NCI-H1436 (cell line): ENCODE results near the gene SMOC2.

Experiments used
- DNase-seq: peaks from one replicate; lab custom pipeline; 2025; lab: John Stamatoyannopoulos, UW

SMOC2 gene

DNA sequence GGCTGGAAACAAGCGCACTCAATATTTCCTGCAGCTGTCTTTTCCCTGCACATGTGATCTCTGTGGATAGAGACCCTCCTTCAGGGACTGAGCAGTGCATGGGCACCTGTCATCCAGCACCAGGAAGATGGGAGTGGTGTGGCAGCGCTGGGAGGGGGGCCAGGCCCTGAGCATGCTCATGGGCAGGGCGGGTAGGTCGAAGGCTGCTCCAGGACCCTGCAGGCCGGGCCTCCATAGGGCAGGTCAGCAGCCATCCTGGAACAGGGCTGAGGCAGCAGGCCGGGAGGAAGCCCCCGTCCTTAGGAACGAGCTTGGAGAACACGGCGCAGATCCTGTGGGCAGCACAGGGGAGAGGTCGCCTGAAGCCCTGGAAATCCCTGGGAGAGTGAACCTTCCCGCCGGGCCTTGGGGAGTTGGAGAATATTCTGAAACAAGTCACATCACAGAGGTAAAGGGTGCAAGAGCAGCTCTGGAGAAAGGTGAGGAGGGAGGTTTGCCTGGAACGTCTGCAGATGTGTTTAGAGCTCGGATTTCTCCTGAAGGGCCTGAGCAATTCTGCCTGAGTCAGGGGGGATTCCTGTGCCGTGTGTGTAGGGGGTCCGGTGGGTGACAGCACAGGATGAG lies 133.2 kb downstream of the SMOC2 start:
- no peak for DNase-seq

DNA sequence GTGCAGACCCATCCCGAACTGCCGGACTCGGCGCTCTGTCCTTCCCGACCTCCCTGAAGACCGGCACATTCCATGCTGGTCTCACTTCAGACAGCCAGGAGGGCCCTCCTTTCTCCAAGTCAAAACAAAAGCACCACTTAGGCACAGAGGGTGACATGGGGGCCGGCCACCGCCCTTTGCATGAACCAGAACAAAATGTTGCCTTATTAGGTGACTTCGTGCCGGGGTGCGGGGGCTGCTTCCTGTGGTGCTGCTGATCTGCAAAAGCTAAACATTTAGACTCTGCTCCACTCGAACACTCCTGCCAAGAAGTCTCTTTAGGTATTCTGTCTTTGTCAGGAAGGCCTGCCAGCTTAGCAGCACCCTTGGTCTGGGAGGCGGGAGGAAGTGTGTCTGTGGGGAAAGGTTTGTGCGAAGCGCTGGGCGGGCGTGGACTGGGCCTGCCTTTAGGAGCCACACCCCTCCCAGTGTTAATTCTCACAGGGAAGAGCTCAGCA lies 133.8 kb downstream of the SMOC2 start:
- DNase-seq = no peak

DNA sequence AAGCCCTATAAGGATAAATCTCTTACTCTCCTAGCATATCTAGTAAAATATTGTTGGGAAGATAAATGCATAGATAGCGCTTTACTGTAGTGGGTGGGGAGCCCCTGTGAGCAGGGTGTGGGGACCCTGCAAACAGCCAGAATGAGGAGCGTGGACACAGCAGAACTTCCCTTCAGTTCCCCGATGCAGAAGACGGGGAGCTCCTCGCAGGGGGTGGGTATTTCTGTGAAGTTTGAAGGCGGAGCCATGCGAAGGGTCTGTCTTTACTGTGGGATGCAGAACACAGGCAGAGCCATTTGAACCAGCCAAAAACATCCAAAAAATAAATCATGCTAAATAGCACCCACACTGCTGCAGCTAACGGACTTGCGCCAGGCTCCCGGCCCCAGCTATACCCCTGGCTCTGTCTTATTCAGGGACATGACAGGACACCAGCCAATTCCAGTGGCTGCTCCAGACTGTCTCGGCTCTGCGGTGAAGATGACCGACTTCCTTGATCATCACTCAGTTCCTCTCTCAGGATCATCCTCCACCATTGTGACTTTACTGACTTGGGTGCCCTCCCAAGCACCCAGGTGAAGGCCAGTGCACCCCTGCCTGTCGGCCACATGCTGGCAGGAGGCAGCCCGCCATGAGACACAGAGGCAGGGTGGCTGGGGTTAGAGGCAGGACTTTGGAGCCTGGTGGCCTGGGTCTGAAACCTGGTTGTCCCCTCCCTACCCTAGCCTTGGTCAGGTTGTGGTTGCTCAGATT lies 134.5 kb downstream of the SMOC2 start:
- no peak for DNase-seq

DNA sequence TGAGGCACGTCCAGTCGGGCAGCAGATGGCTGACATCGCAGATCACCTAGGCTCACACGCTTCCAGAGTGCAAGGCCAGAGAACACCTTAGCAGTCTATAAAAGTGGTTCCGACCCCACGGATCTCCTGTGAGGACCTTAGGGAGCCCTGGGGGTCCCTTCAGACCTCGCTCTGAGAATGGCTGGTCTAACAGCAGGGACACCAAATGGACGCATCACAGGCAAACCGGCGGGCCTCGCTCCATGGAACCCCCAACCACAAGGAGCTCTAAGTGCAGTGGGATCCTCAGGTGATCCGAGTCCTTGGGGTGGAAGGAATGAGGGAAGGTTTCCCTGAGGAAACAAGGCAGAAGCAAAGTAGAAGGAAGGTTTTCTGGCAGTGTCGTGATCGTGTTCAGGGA lies 135.4 kb downstream of the SMOC2 start:
- no peak for DNase-seq

DNA sequence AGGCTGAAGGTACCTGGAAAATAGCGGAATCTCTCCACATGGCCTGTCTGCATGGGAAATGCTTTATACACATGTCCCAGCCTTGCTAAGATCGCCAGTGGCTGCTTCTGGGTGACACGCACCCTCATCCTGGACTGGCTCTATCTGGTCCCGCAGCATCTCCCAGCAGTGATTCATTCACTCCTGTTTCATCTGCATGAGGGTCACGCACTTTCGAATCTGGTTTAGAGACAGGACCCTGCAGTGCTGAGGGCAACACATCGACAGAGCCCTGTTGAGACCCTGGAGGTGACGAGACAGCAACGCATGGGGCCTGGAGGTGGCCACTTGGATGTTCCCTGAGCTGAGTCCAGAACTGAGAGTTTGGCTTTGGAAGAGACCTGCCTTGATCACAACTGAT lies 136.5 kb downstream of the SMOC2 start:
- no peak for DNase-seq

DNA sequence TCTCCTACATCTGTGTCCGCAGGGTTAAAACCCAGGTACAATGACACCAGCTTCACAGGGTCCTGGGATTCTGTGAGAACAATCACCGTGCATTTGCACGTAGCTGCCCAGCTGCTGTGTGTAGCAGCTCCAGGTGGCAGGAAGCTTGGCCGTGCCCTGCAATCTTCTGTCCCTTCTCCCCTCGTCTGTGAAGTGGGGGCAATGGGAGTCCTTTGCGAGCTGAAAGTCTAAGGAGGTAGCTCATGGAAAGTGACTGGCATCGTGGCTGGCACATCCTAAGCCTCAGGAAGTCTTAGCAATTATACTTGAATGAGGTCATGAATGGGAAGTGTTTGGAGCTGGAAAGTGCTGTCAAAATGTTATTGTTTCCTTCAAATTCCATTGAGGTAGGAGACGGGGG lies 137.1 kb downstream of the SMOC2 start:
- no peak for DNase-seq

DNA sequence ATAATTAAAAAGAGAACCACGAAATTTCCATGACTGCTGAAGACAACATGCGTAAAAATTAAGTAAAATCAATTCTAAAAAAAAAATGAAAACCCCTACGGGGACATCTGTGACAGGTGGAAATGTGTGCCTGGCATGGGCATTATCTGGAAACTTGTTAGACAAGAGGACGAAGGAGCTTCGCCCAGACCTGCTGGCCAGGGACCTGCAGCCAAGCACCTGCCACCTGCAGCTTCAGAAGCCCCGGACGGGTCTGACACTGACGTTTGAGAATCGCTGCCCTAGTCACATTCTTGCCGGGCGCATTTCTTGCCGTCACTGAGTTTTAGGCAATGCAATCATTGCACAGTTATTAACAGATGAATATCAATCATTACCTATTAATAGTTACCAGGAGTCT lies 140.3 kb downstream of the SMOC2 start:
- no peak for DNase-seq

DNA sequence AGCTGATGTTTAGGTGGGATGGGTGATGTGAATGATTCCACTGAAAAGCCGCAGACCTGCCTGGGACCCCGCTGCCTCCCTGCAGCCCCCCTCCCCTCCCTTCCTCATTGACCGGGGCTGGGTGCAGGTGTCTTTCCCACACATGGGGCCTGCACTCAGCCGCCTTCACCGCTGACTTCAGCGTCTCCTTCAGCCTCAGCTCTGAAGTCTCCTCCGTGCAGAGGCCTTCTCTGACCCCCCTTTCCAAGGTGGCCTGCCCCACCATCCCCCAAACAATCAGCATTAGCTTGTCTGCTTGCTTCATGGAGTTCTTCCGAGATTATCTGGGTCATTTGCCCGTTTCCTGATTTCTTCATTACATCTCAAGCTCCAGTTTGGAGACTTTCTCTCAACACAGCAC lies 140.7 kb downstream of the SMOC2 start:
- DNase-seq = no peak

DNA sequence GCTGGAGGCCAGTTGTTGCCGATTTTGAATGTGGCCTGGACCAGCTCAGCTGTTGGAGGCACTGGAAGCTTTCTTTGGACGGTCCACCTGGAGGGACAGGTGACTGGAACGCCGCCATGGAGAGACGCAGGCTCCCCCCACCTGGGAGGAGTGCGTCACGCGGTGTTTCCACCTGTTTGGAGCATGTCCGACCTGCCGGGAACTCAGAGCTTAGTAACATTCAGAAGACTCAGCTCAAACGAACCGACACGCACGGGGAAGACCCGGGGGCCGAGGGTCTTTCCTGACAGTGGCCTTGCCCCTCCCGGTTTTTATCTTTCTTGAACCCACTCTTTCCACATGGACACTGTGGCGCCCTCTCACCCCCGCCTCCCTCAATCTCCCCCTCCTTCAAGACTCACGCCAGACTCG lies 141.6 kb downstream of the SMOC2 start:
- no peak for DNase-seq

DNA sequence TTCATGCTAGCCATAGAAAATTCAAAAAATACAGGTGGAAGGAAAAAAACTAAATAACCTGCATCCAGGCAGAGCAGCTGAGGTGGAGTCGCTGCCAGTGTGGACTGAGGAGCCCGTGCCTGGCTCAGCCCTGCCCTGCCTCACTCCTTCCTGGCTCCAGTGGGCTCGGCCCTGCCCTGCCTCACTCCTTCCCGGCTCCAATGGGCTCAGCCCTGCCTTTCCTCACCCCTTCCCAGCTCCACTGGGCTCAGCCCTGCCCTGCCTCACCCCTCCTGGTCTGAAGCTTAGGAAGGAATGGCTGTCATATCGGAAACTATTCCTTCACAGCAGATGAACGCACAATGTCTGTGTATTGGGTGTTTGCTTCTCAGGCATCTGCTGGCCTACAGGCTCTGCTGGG lies 142.1 kb downstream of the SMOC2 start:
- no peak for DNase-seq

DNA sequence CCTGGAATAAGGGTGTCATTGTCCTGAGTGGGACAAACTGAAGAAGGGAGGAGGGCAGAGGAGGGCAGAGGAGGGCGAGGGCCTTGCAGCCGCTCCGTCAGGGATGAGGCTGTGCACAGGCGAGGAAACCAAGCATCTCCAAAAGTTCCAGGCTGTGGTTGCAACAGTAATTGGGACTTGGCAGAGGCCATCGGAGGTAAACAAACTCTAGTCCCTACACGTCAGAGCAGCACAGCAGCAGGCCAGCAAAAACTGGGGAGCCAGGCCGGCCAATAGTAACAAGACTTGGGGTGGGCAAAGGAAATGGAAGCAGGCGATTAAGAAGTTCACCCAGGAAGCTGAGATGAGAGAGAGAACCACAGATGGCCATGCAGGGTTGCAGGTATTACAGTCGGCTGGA lies 142.8 kb downstream of the SMOC2 start:
- no peak for DNase-seq

DNA sequence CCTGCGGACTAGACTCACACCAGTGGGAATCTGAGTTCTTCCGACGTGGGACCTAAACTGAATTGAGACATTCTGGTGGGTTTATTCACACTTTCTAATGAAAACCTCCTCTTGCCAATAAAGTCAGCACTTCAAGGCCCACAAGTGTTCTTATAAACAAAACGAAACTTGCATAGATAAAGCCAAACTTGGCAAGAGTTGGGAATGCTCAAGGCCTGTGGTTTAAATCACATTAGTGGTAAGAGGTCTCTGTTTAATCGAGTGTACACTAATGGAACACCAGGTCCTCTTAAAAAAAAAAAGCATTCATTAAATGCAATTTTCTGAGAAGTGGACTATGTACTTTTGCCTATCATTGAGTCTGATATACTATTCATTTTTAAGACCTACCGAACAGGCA lies 143.3 kb downstream of the SMOC2 start:
- no peak for DNase-seq

DNA sequence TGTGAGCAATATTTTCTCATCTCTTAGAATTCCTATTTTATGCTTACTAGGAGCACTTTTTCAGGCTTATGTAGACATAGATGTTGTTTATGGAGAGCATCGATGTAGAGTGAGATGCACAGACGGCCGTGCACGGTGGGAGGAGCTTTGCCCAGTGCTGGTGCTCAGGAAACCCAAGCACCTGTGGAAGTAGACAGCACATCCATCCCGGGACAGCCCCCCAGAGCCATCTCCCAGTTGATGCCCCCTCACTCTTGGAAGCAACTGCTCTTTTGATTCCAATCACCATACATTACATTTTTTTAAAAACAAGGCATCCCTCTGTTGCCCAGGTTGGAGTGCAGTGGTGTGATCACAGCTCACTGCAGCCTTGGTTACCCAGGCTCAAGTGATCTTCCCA lies 143.7 kb downstream of the SMOC2 start:
- DNase-seq = no peak

DNA sequence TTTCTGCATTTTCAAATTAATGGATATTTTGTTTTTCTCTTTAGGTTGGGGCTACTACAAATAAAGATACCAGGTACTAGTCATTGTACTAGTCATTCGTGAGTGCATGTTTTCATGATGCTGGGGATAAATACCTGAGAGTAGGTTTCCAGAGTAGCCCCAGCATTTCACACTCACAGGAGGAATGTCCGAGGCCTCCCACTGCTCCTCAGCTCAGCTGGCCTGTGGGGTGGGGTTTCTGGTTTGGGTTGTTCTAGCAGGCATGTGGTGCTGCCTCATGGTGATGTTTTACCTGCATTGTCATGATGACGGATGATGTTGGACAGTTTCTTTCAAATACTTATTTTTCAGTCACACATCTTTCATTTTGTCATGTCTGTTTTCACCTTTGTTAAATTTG lies 144.5 kb downstream of the SMOC2 start:
- no peak for DNase-seq

DNA sequence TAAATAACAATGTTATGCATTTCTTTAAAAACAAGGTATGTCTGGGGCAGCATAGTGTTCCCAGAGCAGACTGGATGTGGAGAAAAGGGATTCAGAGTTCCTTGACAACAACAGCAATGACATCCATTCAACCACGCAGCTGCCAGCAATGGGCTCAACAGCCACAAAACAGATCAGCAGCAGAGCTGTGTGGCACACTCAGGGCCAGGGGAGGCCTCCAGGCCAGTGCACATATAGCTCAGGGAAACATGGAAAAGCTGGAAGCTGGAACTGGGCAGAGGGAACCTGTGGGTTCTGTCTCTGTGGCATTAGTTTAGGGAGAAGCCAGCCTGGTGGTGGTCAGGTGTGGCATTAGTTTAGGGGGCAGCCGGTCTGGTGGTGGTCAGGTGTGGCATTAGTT lies 148.3 kb downstream of the SMOC2 start:
- no peak for DNase-seq

DNA sequence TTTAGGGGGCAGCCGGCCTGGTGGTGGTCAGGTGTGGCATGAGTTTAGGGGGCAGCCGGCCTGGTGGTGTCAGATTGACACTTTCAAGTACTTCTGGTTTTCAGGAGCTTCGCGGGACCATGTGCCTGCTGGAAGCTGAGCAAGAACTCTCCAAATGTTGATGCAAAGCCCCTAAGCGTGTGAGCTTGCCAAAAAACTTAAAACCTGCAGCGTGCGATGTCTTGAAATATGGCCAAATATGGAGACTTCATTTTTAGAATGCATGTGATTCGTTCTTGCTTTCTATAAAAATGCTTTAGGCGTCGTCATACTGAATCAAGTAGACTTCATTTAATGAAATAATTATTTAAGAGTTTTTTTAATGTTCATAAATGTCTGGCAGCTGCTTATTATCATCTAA lies 149.4 kb downstream of the SMOC2 start:
- DNase-seq = no peak

DNA sequence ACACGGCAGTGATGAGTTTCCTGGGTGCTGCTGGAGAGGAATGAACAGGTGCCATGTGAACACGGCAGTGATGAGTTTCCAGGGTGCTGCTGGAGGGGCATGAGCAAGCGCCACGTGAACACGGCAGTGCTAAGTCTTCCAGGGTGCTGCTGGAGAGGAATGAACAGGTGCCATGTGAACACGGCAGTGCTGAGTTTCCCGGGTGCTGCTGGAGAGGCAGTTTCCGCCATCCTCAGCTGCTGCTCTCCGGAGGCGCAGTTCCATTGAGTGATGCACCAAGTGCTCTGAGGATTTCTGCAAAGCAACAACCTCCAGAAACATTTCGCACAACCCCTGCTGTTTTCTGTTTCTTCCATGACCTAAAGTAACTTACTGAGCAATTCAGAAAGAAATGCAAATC lies 155.4 kb downstream of the SMOC2 start:
- peak; percentile 47 for DNase-seq

DNA sequence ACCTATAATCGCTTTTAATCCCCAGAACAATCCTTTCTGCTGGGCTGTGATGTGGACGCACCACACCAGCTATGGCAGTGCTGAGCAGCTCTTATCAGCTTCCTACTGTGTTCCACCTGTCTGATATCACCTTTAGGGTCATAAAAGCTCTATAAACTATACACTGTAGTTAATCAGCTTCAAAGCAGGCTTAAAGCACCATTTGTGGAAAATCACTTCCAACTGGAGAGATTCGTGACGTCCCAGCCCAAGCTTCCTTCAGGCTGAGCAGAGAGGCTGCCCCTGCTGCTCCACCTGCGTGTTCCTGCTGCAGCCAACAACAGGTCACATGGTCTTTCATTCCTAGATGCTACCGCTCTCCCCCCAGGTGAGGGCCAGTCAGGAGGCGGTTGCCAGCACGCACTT lies 156.5 kb downstream of the SMOC2 start:
- no peak for DNase-seq

DNA sequence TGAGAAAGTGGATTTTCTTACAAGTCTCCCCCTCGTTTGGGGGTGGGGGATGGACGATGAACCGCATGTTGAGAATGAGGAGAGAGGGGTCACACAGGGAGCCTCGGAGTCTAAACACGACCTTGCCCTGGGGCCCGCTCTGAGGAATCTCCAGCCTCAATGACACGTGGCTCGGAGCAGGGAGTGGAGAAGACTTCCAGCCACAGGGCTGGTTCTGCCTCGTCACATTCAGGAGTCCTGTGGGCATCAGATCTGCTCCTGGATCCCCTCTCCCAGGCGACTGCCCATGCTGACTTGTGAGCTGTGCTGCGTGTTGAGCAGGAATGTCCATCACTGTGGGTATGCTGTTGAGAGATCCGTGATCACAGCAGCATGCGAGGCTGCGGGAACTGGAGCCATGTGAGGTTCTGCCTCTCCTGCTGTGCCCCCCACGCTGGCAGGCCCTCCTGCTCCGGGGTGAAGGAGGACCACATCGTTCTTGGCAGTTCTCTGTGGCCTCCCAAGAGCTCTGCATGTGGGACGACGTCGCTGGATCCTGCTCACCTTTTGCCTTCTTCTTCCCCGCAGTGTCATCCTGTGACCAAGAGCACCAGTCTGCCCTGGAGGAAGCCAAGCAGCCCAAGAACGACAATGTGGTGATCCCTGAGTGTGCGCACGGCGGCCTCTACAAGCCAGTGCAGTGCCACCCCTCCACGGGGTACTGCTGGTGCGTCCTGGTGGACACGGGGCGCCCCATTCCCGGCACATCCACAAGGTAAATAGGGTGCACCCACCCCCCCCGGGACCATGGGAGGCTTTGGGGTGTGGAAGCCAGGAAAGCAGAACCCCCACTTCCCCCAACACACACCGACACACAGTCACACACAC lies 157.5 kb downstream of the SMOC2 start:
- DNase-seq = no peak

DNA sequence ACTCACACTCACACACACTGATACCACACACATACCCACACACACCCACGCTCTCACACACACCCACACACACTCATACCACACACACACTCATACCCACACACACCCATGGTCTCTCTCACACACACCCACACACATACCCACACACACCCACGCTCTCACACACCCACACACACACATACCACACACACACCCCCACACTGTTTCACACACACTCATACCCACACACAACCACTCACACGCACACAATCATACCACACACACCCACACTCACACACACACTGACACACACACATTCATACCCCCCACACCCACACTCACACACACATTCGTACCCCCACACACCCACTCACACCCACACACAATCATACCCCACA lies 158.1 kb downstream of the SMOC2 start:
- no peak for DNase-seq

DNA sequence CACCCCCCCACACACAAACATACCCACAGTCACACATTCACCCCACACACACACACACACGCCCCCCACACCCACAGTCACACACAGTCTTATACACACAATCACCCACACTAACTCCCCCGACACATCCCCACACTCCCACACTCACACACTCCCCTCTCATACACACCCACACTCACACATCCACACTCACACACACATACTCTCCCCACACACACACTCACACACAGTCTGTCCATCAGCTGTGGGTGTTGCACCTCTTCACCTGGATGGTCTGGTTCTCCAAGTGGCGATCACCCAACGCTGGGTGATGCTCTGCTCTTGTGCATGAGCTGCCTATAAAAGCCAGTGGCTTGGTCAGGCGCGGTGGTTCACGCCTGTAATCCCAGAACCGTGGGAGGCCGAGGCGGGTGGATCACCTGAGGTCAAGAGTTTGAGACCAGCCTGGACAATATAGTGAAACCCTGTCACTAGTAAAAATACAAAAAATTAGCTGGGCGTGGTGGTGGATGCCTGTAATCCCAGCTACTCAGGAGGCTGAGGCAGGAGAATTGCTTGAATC lies 158.9 kb downstream of the SMOC2 start:
- DNase-seq = no peak

DNA sequence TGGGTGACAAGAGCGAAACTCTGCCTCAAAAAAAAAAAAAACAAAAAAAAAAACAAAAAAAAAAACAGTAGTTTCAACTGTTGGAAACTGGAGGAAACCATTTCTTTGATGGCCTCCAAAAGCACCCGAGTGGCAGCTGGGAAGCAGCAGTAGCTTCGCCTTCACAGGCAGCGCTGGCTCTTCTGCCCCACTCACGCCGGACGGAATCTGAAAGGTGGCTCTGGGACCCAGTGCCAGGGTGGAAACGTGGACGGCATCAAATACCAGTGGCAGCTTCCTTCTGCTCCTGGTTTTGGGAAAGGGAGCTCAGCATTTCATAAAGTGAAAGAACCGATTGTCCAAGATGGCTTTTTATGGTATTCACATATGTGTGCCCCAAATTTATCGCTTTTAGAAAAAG lies 159.4 kb downstream of the SMOC2 start:
- no peak for DNase-seq

DNA sequence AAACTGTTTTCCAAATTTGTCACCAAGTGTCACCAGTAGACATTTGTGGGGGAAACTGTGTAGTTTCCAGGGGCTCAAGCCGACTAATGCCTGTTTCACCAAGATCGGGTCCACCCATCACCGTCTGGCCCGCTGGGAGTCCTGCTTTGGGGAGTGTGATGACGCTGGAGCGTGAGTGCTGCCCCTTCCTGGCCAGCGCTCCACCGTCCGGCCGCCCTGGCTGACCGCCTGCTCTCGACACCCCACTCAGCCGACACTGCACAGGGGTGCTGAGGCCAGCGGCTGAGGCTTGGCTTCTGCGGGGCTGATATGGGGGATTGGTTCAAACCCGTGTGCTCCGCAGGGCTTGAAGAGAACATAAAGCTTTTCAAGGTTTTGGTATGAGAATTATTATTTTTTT lies 160.1 kb downstream of the SMOC2 start:
- DNase-seq = no peak
